Uterus (tissue), 2 donors: ENCODE data around the gene FANCD2OS.

ENCODE experiments used
- CTCF ChIP-seq, 4 experiments: fragments of 200-600 bp in 2 of 4; fragments of 450-650 bp in 2 of 4; sonication (generic) in 2 of 4; IDR thresholded peaks; one replicate each; pipeline ENCODE4 v1.5.1; 2016 to 2019; ENCODE audit warnings: antibody characterized with exemption in 4 of 4, mild to moderate bottlenecking in 2 of 4, moderate library complexity in 1 of 4
- POLR2A ChIP-seq, 2 donors: fragments of 450-650 bp; IDR thresholded peaks; one replicate each; pipeline ENCODE4 v1.6.1; 2016; ENCODE audit warnings: antibody characterized with exemption in 2 of 2, mild to moderate bottlenecking in 1 of 2, moderate library complexity in 1 of 2

GRCh38 chr3:10155123-10155472 lies 47.0 kb upstream of the FANCD2OS start:
- TF ChIP-seq POLR2A (IDR thresholded peaks at IDR 0.05) (no peak), CTCF (IDR thresholded peaks at IDR 0.05) (no peak)
